Spinal cord (tissue), 10 donors: ENCODE measurements around the gene CDH3. TPM values are rescaled to one million over a fixed set of nuclear protein-coding genes. Genes with fewer than 3 reads are reported as not detected.

ENCODE experiments used
- DNase-seq, 6 donors: peaks; one replicate each; pipeline versions ENCODE4 v3.0.0 to v3.0.0-alpha.2; 2013 to 2015; ENCODE audit warnings: low spot score in 6 of 6, low read depth in 4 of 6
- H3K27ac ChIP-seq: one replicate; pipeline ENCODE4 v1.5.1; 2013; ENCODE audit warnings: low read depth, low read length, control low read depth
- H3K27me3 ChIP-seq: one replicate; pipeline ENCODE4 v1.6.1; 2013; ENCODE audit warnings: low read length; ENCODE audit not compliant: control insufficient read depth, insufficient read depth
- H3K36me3 ChIP-seq: one replicate; pipeline ENCODE4 v1.6.1; 2013; ENCODE audit warnings: low read length; ENCODE audit not compliant: control insufficient read depth, insufficient read depth
- H3K4me1 ChIP-seq: one replicate; pipeline ENCODE4 v1.6.1; 2013; ENCODE audit warnings: low read length; ENCODE audit not compliant: control insufficient read depth, insufficient read depth
- H3K4me3 ChIP-seq: one replicate; pipeline ENCODE4 v1.5.1; 2013; ENCODE audit warnings: low read depth, low read length, control low read depth
- H3K9me3 ChIP-seq: one replicate; pipeline ENCODE4 v1.6.1; 2013; ENCODE audit warnings: low read length; ENCODE audit not compliant: control insufficient read depth, insufficient read depth
- WGBS: methylation state at CpG from one replicate; pipeline ENCODE4 v1.1.5; 2013; ENCODE audit warnings: missing lambda C conversion rate; ENCODE audit not compliant: insufficient coverage; 5-methylcytosine and 5-hydroxymethylcytosine counted together
- polyA plus RNA-seq, 2 donors: library from polyadenylated mRNA; unstranded; fragments of 120-200 nt; gene quantifications; one replicate each; pipeline ENCODE4 v1.2.1, GENCODE V29; 2013; ENCODE audit not compliant: insufficient read length in 2 of 2
- total RNA-seq, 2 donors: library from RNA; depleted of rRNA in 1 of 2; stranded (reverse); fragments of 120-200 nt in 1 of 2; fragments of >200 nt in 1 of 2; gene quantifications; one replicate each; pipeline versions ENCODE4 v1.2.3 to v1.2.4, GENCODE V29; 2013 to 2014
- donor health status: healthy.

CDH3 gene
- total and polyA plus RNA-seq, 4 donors, result 9.3 to 29.5 (median 25.6) TPM

GRCh38 chr16:68645494-68646388 is 631 bp downstream of the CDH3 start:
- under 1% methylated on average over 64 of the region's 66 CpGs for WGBS
- Histone ChIP-seq H3K27ac (peak overlapping the region; percentile 42), H3K4me3 (peak overlapping the region; percentile 53), H3K4me1 (peaks cover 52% of the 10 kb centered on the region), H3K27me3 (peaks cover 27% of the 10 kb centered on the region), H3K36me3 (no peaks in the 10 kb centered on the region), H3K9me3 (no peaks in the 10 kb centered on the region)
- peak in 2 of 6 donors; percentile 49 to 60 for DNase-seq

GRCh38 chr16:68646953-68647659 is 2.0 kb downstream of the CDH3 start:
- no peaks in the 10 kb centered on the region for H3K36me3 ChIP-seq
- no peak overlapping the region for H3K4me3 ChIP-seq
- 52% methylated on average over 16 of the region's 18 CpGs for WGBS
- peaks cover 27% of the 10 kb centered on the region for H3K27me3 ChIP-seq
- H3K9me3 ChIP-seq, result no peaks in the 10 kb centered on the region
- H3K27ac ChIP-seq, result no peak overlapping the region
- peak in 2 of 6 donors; percentile 75 to 90 for DNase-seq
- peaks cover 48% of the 10 kb centered on the region for H3K4me1 ChIP-seq

GRCh38 chr16:68651136-68651535 is 6.0 kb downstream of the CDH3 start:
- WGBS, result 96% methylated on average over 12 of the region's 12 CpGs
- H3K4me1 ChIP-seq, result peaks cover 15% of the 10 kb centered on the region
- no peaks in the 10 kb centered on the region for H3K36me3 ChIP-seq
- H3K9me3 ChIP-seq, result no peaks in the 10 kb centered on the region
- H3K27me3 ChIP-seq, result peaks cover 2% of the 10 kb centered on the region
- H3K27ac ChIP-seq, result no peak overlapping the region
- DNase-seq, result no peak
- H3K4me3 ChIP-seq, result no peak overlapping the region

- WGBS, result 100% methylated on average over 1 of the region's 2 CpGs
These were observed 7.5 kb downstream of the CDH3 start for GRCh38 chr16:68652659-68653058.

GRCh38 chr16:68655806-68656205 is 10.7 kb downstream of the CDH3 start:
- no peak overlapping the region for H3K27ac ChIP-seq
- H3K27me3 ChIP-seq, result no peaks in the 10 kb centered on the region
- H3K4me3 ChIP-seq, result no peak overlapping the region
- no peaks in the 10 kb centered on the region for H3K9me3 ChIP-seq
- no peaks in the 10 kb centered on the region for H3K36me3 ChIP-seq
- peaks cover 16% of the 10 kb centered on the region for H3K4me1 ChIP-seq
- WGBS, result 39% methylated on average over 5 of the region's 6 CpGs
- DNase-seq, result peak in 1 of 6 donors; percentile 52

More at GRCh38 chr16:68652659-68653058, 7.5 kb downstream of the CDH3 start:
- Histone ChIP-seq H3K4me1 (peaks cover 6% of the 10 kb centered on the region), H3K4me3 (no peak overlapping the region), H3K9me3 (no peaks in the 10 kb centered on the region), H3K27me3 (no peaks in the 10 kb centered on the region), H3K27ac (no peak overlapping the region), H3K36me3 (no peaks in the 10 kb centered on the region)
- no peak for DNase-seq

GRCh38 chr16:68656751-68657150 is 11.6 kb downstream of the CDH3 start:
- no peak for DNase-seq
- H3K9me3 ChIP-seq, result no peaks in the 10 kb centered on the region
- H3K4me3 ChIP-seq, result no peak overlapping the region
- 57% methylated on average over 1 of the region's 2 CpGs for WGBS
- peaks cover 16% of the 10 kb centered on the region for H3K4me1 ChIP-seq
- no peaks in the 10 kb centered on the region for H3K36me3 ChIP-seq
- no peak overlapping the region for H3K27ac ChIP-seq
- no peaks in the 10 kb centered on the region for H3K27me3 ChIP-seq

- peak in 2 of 6 donors; percentile 14 to 41 for DNase-seq
- 62% methylated on average over 11 of the region's 13 CpGs for WGBS
- Histone ChIP-seq H3K4me1 (peaks cover 16% of the 10 kb centered on the region), H3K27ac (peak overlapping the region; percentile 57), H3K9me3 (no peaks in the 10 kb centered on the region), H3K27me3 (no peaks in the 10 kb centered on the region), H3K4me3 (no peak overlapping the region), H3K36me3 (no peaks in the 10 kb centered on the region)
These were observed 13.3 kb downstream of the CDH3 start for GRCh38 chr16:68658341-68658973.

- H3K36me3 ChIP-seq, result no peaks in the 10 kb centered on the region
These were observed 13.9 kb downstream of the CDH3 start for GRCh38 chr16:68658974-68659360.

More at GRCh38 chr16:68658974-68659360, 13.9 kb downstream of the CDH3 start:
- Histone ChIP-seq H3K27me3 (no peaks in the 10 kb centered on the region), H3K4me1 (peaks cover 16% of the 10 kb centered on the region), H3K27ac (no peak overlapping the region), H3K9me3 (no peaks in the 10 kb centered on the region), H3K4me3 (no peak overlapping the region)
- no peak for DNase-seq
- WGBS, result no CpG with 5 or more reads among the region's 1 CpG
